Tibial artery (tissue), 4 donors: ENCODE data around the gene LCE7A.

Experiments used
- DNase-seq, 2 donors: peaks; one replicate each; pipeline ENCODE4 v3.0.0-alpha.2; 2019
- H3K27ac ChIP-seq, 2 donors: fragments of 200-600 bp; sonication (generic) in 1 of 2; 1 replicate in 1 of 2; 2 replicates in 1 of 2; pipeline ENCODE4 v1.5.1; 2018 to 2019; ENCODE audit warnings: mild to moderate bottlenecking in 1 of 2
- H3K27me3 ChIP-seq, 2 donors: fragments of 200-600 bp; sonication (generic) in 1 of 2; one replicate each; pipeline versions ENCODE4 v1.5.1 to v1.6.0; 2016 to 2019
- H3K36me3 ChIP-seq, 3 donors: fragments of 200-600 bp; sonication (generic) in 2 of 3; one replicate each; pipeline ENCODE4 v1.5.1; 2016 to 2019; ENCODE audit warnings: mild to moderate bottlenecking in 2 of 3
- H3K4me1 ChIP-seq, 4 donors: fragments of 200-600 bp; sonication (generic) in 2 of 4; 1 replicate in 3 of 4; 2 replicates in 1 of 4; pipeline ENCODE4 v1.5.1; 2016 to 2019
- H3K4me3 ChIP-seq, 2 donors: fragments of 200-600 bp; sonication (generic) in 1 of 2; 1 replicate in 1 of 2; 2 replicates in 1 of 2; pipeline ENCODE4 v1.5.1; 2018 to 2019; ENCODE audit warnings: mild to moderate bottlenecking in 2 of 2
- H3K9me3 ChIP-seq, 3 donors: fragments of 200-600 bp; sonication (generic) in 1 of 3; one replicate each; pipeline ENCODE4 v1.5.1; 2016 to 2019
- CTCF ChIP-seq, 2 experiments: fragments of 200-600 bp in 1 of 2; fragments of 450-650 bp in 1 of 2; IDR thresholded peaks; one replicate each; pipeline ENCODE4 v1.5.1; 2017 to 2019; ENCODE audit warnings: antibody characterized with exemption in 2 of 2, mild to moderate bottlenecking in 1 of 2, moderate library complexity in 1 of 2
- intact Hi-C: fragments of 100-400 bp; cut with DNase I; formaldehyde crosslinking; loops from one replicate; pipeline ENCODE4 v1.15.0; 2023; ENCODE audit warnings: low total_unique reads

LCE7A gene

DNA sequence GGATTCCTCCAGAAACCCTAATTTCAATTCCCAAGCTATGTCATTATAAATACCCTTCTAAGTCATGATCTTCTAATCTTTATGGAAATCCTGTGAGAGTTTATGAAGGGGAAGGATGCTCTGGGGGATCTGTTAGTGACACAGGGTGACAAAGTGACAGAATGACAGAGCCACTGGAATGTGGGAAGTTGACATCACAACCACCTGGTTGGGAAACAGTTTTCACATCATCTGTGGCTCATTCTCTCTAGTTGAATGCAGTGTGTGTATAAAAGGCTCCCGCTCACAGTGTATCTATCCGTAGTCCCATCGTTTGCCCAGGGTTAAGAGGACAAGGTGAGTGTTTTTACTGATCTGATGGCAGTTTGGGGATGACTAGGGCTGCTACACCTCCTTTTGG, at the start of gene LCE7A:
LCE7A (plus strand) TSS at position 301 of the 400 bp plus-strand sequence. CDS start 702 bp downstream, outside the sequence.
- Histone ChIP-seq H3K27me3 (no peaks in the 10 kb centered on the region), H3K36me3 (no peaks in the 10 kb centered on the region), H3K4me1 (no peaks in the 10 kb centered on the region), H3K4me3 (no peak within 1 kb of the TSS), H3K9me3 (no peaks in the 10 kb centered on the region), H3K27ac (no peak within 1 kb of the TSS)
- no peak for DNase-seq
- no peak for TF ChIP-seq CTCF (IDR thresholded peaks at IDR 0.05)
- intact Hi-C loops, result no loop called here

DNA sequence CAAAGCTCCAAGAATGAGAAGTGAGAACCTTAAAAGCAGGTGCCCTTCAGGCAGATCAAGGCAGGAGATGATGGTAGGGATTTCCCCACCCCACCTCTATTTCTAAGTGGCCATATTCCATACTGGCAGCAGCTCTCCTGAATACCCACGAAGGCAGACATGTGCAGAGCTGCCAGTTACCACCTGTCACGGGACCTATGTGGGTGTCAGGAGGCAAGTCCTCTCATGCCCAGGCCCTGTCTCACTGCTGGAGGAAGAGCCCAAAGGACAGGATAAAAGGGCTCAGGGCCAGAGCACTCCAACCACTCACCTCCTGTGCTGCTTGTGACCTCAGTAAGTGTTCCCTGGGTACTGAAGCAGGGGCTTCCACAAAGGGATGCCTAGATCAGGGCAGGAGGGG, 48.7 kb upstream of the LCE7A start:
- Histone ChIP-seq H3K27ac (no peak overlapping the region), H3K4me3 (no peak overlapping the region), H3K36me3 (no peaks in the 10 kb centered on the region), H3K4me1 (no peaks in the 10 kb centered on the region), H3K27me3 (no peaks in the 10 kb centered on the region), H3K9me3 (no peaks in the 10 kb centered on the region)
- intact Hi-C loops, result no loop called here
- TF ChIP-seq CTCF (IDR thresholded peaks at IDR 0.05), result no peak
- DNase-seq, result no peak

- intact Hi-C loops, result no loop called here
- Histone ChIP-seq H3K9me3 (no peaks in the 10 kb centered on the region), H3K27ac (no peak within 1 kb of the TSS), H3K4me1 (no peaks in the 10 kb centered on the region), H3K27me3 (no peaks in the 10 kb centered on the region), H3K36me3 (no peaks in the 10 kb centered on the region), H3K4me3 (no peak within 1 kb of the TSS)
- no peak for TF ChIP-seq CTCF (IDR thresholded peaks at IDR 0.05)
- no peak for DNase-seq
These were observed 48.1 kb upstream of the LCE7A start, which contains the start of gene LCE1B for GRCh38 chr1:152811671-152812070. LCE1B (plus strand) TSS chr1:152811971; CDS start chr1:152812447, 476 bp downstream.

- no peaks in the 10 kb centered on the region for H3K27me3 ChIP-seq
- TF ChIP-seq CTCF (IDR thresholded peaks at IDR 0.05), result no peak
- intact Hi-C loops, result no loop called here
- H3K4me3 ChIP-seq, result no peak overlapping the region
- H3K27ac ChIP-seq, result no peak overlapping the region
- no peaks in the 10 kb centered on the region for H3K9me3 ChIP-seq
- DNase-seq, result no peak
- H3K4me1 ChIP-seq, result no peaks in the 10 kb centered on the region
- no peaks in the 10 kb centered on the region for H3K36me3 ChIP-seq
These were observed 42.5 kb upstream of the LCE7A start for GRCh38 chr1:152817309-152817708.

- Histone ChIP-seq H3K4me3 (no peak overlapping the region), H3K9me3 (no peaks in the 10 kb centered on the region), H3K4me1 (no peaks in the 10 kb centered on the region), H3K27ac (no peak overlapping the region), H3K36me3 (no peaks in the 10 kb centered on the region), H3K27me3 (no peaks in the 10 kb centered on the region)
- no peak for TF ChIP-seq CTCF (IDR thresholded peaks at IDR 0.05)
- intact Hi-C loops, result no loop called here
- DNase-seq, result no peak
These were observed 36.5 kb upstream of the LCE7A start for GRCh38 chr1:152823294-152823693.

GRCh38 chr1:152824964-152825363, 34.8 kb upstream of the LCE7A start:
- intact Hi-C loops, result no loop called here
- Histone ChIP-seq H3K9me3 (no peaks in the 10 kb centered on the region), H3K4me1 (no peaks in the 10 kb centered on the region), H3K27ac (no peak overlapping the region), H3K36me3 (no peaks in the 10 kb centered on the region), H3K4me3 (no peak overlapping the region), H3K27me3 (no peaks in the 10 kb centered on the region)
- no peak for TF ChIP-seq CTCF (IDR thresholded peaks at IDR 0.05)
- DNase-seq, result no peak
